HepG2 (cell line): Measurements from ENCODE around the gene SMAD3. TPM values are rescaled to one million over a fixed set of nuclear protein-coding genes. Genes with fewer than 3 reads are reported as not detected.

Experiments
- ISL2 ChIP-seq: sonication (generic); formaldehyde crosslinking; IDR thresholded peaks from 2 replicates; pipeline ENCODE4 v1.5.0; 2020; ENCODE audit warnings: missing genetic modification reagents
- JARID2 ChIP-seq: sonication (generic); formaldehyde crosslinking; IDR thresholded peaks from 2 replicates; pipeline ENCODE4 v1.8.1; 2023; ENCODE audit warnings: missing genetic modification reagents, inconsistent platforms; ENCODE audit not compliant: insufficient replicate concordance
- SNAI1 ChIP-seq: sonication (generic); formaldehyde crosslinking; IDR thresholded peaks from 2 replicates; pipeline ENCODE4 v1.5.0; 2020; ENCODE audit warnings: mild to moderate bottlenecking, missing genetic modification reagents, borderline replicate concordance
- TBX2 ChIP-seq: sonication (generic); formaldehyde crosslinking; IDR thresholded peaks from 2 replicates; pipeline ENCODE4 v1.5.0; 2020; ENCODE audit warnings: missing genetic modification reagents, mild to moderate bottlenecking, borderline replicate concordance
- XRCC5 ChIP-seq: fragments of 200-400 bp; formaldehyde crosslinking; optimal IDR thresholded peaks from 2 replicates; pipeline ENCODE3; 2017; ENCODE audit warnings: mild to moderate bottlenecking, low read length
- ZFX ChIP-seq: sonication (generic); formaldehyde crosslinking; IDR thresholded peaks from 2 replicates; pipeline ENCODE4 v1.4.0; 2020; ENCODE audit warnings: mild to moderate bottlenecking, low read depth, missing genetic modification reagents, moderate library complexity
- ZMYM3 ChIP-seq: sonication (generic); formaldehyde crosslinking; IDR thresholded peaks from 2 replicates; pipeline ENCODE4 v1.5.1; 2020; ENCODE audit warnings: mild to moderate bottlenecking, missing genetic modification reagents
- ZNF101 ChIP-seq: sonication (generic); formaldehyde crosslinking; IDR thresholded peaks from 2 replicates; pipeline ENCODE4 v1.4.0; 2020; ENCODE audit warnings: mild to moderate bottlenecking, low read depth, missing genetic modification reagents, borderline replicate concordance
- ZNF383 ChIP-seq: sonication (generic); formaldehyde crosslinking; IDR thresholded peaks from 2 replicates; pipeline ENCODE4 v1.4.0; 2020; ENCODE audit warnings: missing genetic modification reagents, mild to moderate bottlenecking, borderline replicate concordance
- ZSCAN22 ChIP-seq: sonication (generic); formaldehyde crosslinking; IDR thresholded peaks from 2 replicates; pipeline ENCODE4 v1.4.0; 2020; ENCODE audit warnings: mild to moderate bottlenecking, missing genetic modification reagents
- polyA plus RNA-seq, 8 experiments: library from polyadenylated mRNA; depleted of rRNA in 3 of 8; stranded (reverse) in 7 of 8; unstranded in 1 of 8; fragments of >200 nt; fragmentation: Illumina TruSeq in 4 of 8; extraction: Trizol in 4 of 8; gene quantifications; 2 replicates each; pipeline versions ENCODE4 v1.2.1 to v1.2.3, GENCODE V29; 2011 to 2016; ENCODE audit warnings: low read depth in 4 of 8, missing spikeins in 1 of 8, mixed read lengths in 1 of 8; ENCODE audit not compliant: insufficient read depth in 1 of 8
- total RNA-seq, 5 experiments: library from RNA; depleted of rRNA; stranded (reverse); fragments of >200 nt; fragmentation: Illumina TruSeq; extraction: Trizol; gene quantifications; 2 replicates each; pipeline ENCODE4 v1.2.3, GENCODE V29; 2016; ENCODE audit warnings: low read depth in 1 of 5
- TF ChIP-seq, protein P1 (sequence below): sonication (generic); formaldehyde crosslinking; IDR thresholded peaks from 2 replicates; pipeline ENCODE4 v1.5.0; 2020; ENCODE audit warnings: mild to moderate bottlenecking, missing genetic modification reagents, borderline replicate concordance
- TF ChIP-seq, protein P2 (sequence below), 2 experiments: fragments of 450-650 bp in 1 of 2; sonication (generic) in 1 of 2; formaldehyde crosslinking in 1 of 2; IDR thresholded peaks; 2 replicates each; pipeline versions ENCODE4 v1.6.1 to v1.8.0; 2016 to 2022; ENCODE audit warnings: antibody characterized with exemption in 1 of 2, mild to moderate bottlenecking in 1 of 2, missing genetic modification reagents in 1 of 2
- TF ChIP-seq, protein P3 (sequence below): sonication (generic); formaldehyde crosslinking; IDR thresholded peaks from 2 replicates; pipeline ENCODE4 v1.8.1; 2023; ENCODE audit warnings: mild to moderate bottlenecking, missing genetic modification reagents, borderline replicate concordance

The SMAD3 gene
- total and polyA plus RNA-seq, 2 of the 13 experiments (the other 11 are each of a cell fraction or from before 2014, with no cell fraction given) = 8.6 to 56.3 TPM

DNA sequence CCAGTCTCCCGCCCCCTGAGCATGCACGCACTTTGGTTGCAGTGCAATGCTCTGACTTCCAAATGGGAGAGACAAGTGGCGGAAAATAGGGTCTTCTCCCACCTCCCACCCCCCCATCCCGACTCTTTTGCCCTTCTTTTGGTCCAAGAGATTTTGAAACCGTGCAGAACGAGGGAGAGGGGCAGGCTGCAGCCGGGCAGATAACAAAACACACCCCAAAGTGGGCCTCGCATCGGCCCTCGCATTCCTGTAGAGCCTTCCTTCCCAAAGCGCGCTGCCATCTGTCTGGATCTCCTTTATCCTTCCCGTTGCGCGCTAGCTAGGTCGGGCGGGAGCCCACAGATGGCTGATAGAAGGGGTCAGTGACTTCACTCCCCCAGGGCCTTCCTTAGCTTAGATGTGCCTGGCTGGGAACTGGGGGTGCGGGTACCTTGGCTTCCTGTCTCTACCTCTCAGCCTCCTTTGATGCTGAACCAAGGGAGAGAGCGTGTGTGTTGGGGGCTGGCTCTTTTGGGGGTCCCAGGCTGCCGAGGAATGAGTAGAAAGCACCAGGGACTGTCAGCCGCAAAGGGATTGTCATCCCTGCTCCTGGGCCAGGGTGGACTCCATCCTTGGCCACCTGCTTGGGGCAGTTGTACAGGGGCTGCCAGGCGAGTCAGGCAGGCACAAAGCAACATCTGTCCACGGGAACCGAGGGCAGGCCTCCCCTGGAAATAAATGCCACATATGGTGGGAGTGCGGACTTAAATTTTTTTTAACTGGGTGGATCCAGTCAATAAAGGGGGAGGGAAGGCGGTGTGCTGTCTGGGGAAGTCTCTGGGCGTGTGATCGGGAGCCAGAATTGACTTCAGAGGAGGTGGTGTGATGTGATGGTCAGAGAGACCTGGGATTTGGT, 1.8 kb downstream of the SMAD3 start (continued):
- TF ChIP-seq, protein P1, sequence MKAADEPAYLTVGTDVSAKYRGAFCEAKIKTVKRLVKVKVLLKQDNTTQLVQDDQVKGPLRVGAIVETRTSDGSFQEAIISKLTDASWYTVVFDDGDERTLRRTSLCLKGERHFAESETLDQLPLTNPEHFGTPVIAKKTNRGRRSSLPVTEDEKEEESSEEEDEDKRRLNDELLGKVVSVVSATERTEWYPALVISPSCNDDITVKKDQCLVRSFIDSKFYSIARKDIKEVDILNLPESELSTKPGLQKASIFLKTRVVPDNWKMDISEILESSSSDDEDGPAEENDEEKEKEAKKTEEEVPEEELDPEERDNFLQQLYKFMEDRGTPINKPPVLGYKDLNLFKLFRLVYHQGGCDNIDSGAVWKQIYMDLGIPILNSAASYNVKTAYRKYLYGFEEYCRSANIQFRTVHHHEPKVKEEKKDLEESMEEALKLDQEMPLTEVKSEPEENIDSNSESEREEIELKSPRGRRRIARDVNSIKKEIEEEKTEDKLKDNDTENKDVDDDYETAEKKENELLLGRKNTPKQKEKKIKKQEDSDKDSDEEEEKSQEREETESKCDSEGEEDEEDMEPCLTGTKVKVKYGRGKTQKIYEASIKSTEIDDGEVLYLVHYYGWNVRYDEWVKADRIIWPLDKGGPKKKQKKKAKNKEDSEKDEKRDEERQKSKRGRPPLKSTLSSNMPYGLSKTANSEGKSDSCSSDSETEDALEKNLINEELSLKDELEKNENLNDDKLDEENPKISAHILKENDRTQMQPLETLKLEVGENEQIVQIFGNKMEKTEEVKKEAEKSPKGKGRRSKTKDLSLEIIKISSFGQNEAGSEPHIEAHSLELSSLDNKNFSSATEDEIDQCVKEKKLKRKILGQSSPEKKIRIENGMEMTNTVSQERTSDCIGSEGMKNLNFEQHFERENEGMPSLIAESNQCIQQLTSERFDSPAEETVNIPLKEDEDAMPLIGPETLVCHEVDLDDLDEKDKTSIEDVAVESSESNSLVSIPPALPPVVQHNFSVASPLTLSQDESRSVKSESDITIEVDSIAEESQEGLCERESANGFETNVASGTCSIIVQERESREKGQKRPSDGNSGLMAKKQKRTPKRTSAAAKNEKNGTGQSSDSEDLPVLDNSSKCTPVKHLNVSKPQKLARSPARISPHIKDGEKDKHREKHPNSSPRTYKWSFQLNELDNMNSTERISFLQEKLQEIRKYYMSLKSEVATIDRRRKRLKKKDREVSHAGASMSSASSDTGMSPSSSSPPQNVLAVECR (CRISPR knock-in tag) = peak; percentile 24; the same call in 1 of the 2 replicates
- TF ChIP-seq ZNF383 (CRISPR knock-in tag) (0 out of 2 replicates have a peak, but pooled peaks have one; percentile 38), ZMYM3 (CRISPR knock-in tag) (no peak), ISL2 (CRISPR knock-in tag) (0 out of 2 replicates have a peak, but pooled peaks have one; percentile 2), ZSCAN22 (CRISPR knock-in tag) (peak; percentile 84), XRCC5 (peak; percentile 13), ZFX (CRISPR knock-in tag) (peak; percentile 19; the same call in 1 of the 2 replicates), ZNF101 (no peak), JARID2 (CRISPR knock-in tag) (no peak), TBX2 (CRISPR knock-in tag) (0 out of 2 replicates have a peak, but pooled peaks have one; percentile 38), SNAI1 (CRISPR knock-in tag) (0 out of 2 replicates have a peak, but pooled peaks have one; percentile 39)
- TF ChIP-seq, protein P2, sequence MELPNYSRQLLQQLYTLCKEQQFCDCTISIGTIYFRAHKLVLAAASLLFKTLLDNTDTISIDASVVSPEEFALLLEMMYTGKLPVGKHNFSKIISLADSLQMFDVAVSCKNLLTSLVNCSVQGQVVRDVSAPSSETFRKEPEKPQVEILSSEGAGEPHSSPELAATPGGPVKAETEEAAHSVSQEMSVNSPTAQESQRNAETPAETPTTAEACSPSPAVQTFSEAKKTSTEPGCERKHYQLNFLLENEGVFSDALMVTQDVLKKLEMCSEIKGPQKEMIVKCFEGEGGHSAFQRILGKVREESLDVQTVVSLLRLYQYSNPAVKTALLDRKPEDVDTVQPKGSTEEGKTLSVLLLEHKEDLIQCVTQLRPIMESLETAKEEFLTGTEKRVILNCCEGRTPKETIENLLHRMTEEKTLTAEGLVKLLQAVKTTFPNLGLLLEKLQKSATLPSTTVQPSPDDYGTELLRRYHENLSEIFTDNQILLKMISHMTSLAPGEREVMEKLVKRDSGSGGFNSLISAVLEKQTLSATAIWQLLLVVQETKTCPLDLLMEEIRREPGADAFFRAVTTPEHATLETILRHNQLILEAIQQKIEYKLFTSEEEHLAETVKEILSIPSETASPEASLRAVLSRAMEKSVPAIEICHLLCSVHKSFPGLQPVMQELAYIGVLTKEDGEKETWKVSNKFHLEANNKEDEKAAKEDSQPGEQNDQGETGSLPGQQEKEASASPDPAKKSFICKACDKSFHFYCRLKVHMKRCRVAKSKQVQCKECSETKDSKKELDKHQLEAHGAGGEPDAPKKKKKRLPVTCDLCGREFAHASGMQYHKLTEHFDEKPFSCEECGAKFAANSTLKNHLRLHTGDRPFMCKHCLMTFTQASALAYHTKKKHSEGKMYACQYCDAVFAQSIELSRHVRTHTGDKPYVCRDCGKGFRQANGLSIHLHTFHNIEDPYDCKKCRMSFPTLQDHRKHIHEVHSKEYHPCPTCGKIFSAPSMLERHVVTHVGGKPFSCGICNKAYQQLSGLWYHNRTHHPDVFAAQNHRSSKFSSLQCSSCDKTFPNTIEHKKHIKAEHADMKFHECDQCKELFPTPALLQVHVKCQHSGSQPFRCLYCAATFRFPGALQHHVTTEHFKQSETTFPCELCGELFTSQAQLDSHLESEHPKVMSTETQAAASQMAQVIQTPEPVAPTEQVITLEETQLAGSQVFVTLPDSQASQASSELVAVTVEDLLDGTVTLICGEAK (IDR thresholded peaks at IDR 0.05) = no peak
- TF ChIP-seq, protein P2 (CRISPR knock-in tag; IDR thresholded peaks at IDR 0.05) = peak; percentile 17; the same call in 1 of the 2 replicates
- TF ChIP-seq, protein P3, sequence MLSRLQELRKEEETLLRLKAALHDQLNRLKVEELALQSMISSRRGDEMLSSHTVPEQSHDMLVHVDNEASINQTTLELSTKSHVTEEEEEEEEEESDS = no peak
